Measurements from ENCODE around the gene HS1BP3.

DNA sequence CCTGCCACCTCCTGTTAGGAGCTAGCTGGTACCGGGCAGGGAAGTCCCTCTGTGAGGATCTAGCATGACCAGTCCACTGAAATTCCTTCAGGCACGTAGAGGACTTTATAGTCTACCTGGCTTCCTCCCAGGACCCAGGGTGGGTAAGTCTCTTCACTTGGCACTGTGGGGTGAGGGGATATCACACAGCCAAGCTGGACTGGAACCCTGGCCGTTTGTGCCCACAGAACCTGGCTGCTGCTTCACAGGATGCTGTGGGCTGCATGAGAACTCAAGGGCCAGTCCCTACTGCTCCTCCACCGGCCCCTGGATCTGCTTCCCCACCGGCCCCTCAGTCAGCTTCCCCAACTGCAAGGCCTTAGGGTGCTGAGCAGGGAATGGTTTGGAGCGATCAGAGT is 35.8 kb downstream of the HS1BP3 start:
- TF ChIP-seq, protein P1, sequence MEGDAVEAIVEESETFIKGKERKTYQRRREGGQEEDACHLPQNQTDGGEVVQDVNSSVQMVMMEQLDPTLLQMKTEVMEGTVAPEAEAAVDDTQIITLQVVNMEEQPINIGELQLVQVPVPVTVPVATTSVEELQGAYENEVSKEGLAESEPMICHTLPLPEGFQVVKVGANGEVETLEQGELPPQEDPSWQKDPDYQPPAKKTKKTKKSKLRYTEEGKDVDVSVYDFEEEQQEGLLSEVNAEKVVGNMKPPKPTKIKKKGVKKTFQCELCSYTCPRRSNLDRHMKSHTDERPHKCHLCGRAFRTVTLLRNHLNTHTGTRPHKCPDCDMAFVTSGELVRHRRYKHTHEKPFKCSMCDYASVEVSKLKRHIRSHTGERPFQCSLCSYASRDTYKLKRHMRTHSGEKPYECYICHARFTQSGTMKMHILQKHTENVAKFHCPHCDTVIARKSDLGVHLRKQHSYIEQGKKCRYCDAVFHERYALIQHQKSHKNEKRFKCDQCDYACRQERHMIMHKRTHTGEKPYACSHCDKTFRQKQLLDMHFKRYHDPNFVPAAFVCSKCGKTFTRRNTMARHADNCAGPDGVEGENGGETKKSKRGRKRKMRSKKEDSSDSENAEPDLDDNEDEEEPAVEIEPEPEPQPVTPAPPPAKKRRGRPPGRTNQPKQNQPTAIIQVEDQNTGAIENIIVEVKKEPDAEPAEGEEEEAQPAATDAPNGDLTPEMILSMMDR (IDR thresholded peaks at IDR 0.05): no peak
- TF ChIP-seq POLR2A (IDR thresholded peaks at IDR 0.05): no peak

Data from thyroid gland (tissue), 4 donors.